ENCODE measurements around the gene PEBP1. TPM values are rescaled to one million over a fixed set of nuclear protein-coding genes. Genes with fewer than 3 reads are reported as not detected.

The PEBP1 gene
- 100 to 1,000 TPM; 268 to 353 (median 333) TPM for polyA plus RNA-seq (ENCODE audit: insufficient read length in 4 of 4)

- DNase-seq (ENCODE audit: low read depth in 4 of 4, low spot score in 2 of 4): peak; percentile 66 to 86 (median 78)
These were observed at the start of gene PEBP1 for GRCh38 chr12:118135788-118136558. Gene PEBP1, plus strand, starts transcription at chr12:118136124. Its CDS starts 86 bp downstream, at chr12:118136210.

- no peak for DNase-seq (ENCODE audit: low read depth in 4 of 4, low spot score in 2 of 4)
These were observed 46.1 kb upstream of the PEBP1 start for GRCh38 chr12:118089782-118090181.

GRCh38 chr12:118094039-118094438 is 41.9 kb upstream of the PEBP1 start:
- no peak for DNase-seq (ENCODE audit: low read depth in 4 of 4, low spot score in 2 of 4)

- DNase-seq (ENCODE audit: low read depth in 4 of 4, low spot score in 2 of 4): no peak
These were observed 37.5 kb upstream of the PEBP1 start for GRCh38 chr12:118098401-118098800.

GRCh38 chr12:118098911-118099671 is 36.8 kb upstream of the PEBP1 start:
- DNase-seq (ENCODE audit: low read depth in 4 of 4, low spot score in 2 of 4): no peak

GRCh38 chr12:118101051-118101450 is 34.9 kb upstream of the PEBP1 start:
- DNase-seq (ENCODE audit: low read depth in 4 of 4, low spot score in 2 of 4): no peak

GRCh38 chr12:118102070-118102469 is 33.9 kb upstream of the PEBP1 start:
- no peak for DNase-seq (ENCODE audit: low read depth in 4 of 4, low spot score in 2 of 4)

GRCh38 chr12:118102609-118103008 is 33.3 kb upstream of the PEBP1 start:
- DNase-seq (ENCODE audit: low read depth in 4 of 4, low spot score in 2 of 4): no peak

- DNase-seq (ENCODE audit: low read depth in 4 of 4, low spot score in 2 of 4): peak in 3 of 4 donors; percentile 21 to 31 (median 29)
These were observed 32.7 kb upstream of the PEBP1 start for GRCh38 chr12:118103201-118103600.

- DNase-seq (ENCODE audit: low read depth in 4 of 4, low spot score in 2 of 4): peak; percentile 20 to 58 (median 32)
These were observed 32.1 kb upstream of the PEBP1 start, which contains the start of gene VSIG10 for GRCh38 chr12:118103601-118104382. Gene VSIG10, minus strand, starts transcription at chr12:118104011. Its CDS starts 340 bp downstream, at chr12:118103671.

GRCh38 chr12:118107011-118107410 is 28.9 kb upstream of the PEBP1 start:
- no peak for DNase-seq (ENCODE audit: low read depth in 4 of 4, low spot score in 2 of 4)

- DNase-seq (ENCODE audit: low read depth in 4 of 4, low spot score in 2 of 4): no peak
These were observed 28.2 kb upstream of the PEBP1 start for GRCh38 chr12:118107694-118108093.

GRCh38 chr12:118109088-118109487 is 26.8 kb upstream of the PEBP1 start:
- DNase-seq (ENCODE audit: low read depth in 4 of 4, low spot score in 2 of 4): no peak

GRCh38 chr12:118119449-118119879 is 16.5 kb upstream of the PEBP1 start:
- no peak for DNase-seq (ENCODE audit: low read depth in 4 of 4, low spot score in 2 of 4)

- peak in 2 of 4 donors; percentile 31 to 61 for DNase-seq (ENCODE audit: low read depth in 4 of 4, low spot score in 2 of 4)
These were observed 15.2 kb upstream of the PEBP1 start for GRCh38 chr12:118120579-118121363.

GRCh38 chr12:118122264-118122663 is 13.7 kb upstream of the PEBP1 start:
- DNase-seq (ENCODE audit: low read depth in 4 of 4, low spot score in 2 of 4): no peak

GRCh38 chr12:118124333-118124874 is 11.5 kb upstream of the PEBP1 start:
- no peak for DNase-seq (ENCODE audit: low read depth in 4 of 4, low spot score in 2 of 4)

- DNase-seq (ENCODE audit: low read depth in 4 of 4, low spot score in 2 of 4): no peak
These were observed 10.2 kb upstream of the PEBP1 start for GRCh38 chr12:118125743-118126118.

- DNase-seq (ENCODE audit: low read depth in 4 of 4, low spot score in 2 of 4): no peak
These were observed 9.7 kb upstream of the PEBP1 start for GRCh38 chr12:118126119-118126757.

All from left renal cortex interstitium (tissue), 4 donors.